GM18870 (cell line): ENCODE measurements around the gene SDC3.
"Not testable (repeated sequence)": the region's sequence is repeated elsewhere in the genome, so short reads cannot be mapped to it uniquely, and the experiment has no call there.

Source experiments
- ATAC-seq: cut with Tn5 transposase; IDR thresholded peaks from one replicate; pipeline ENCODE4 v1.9.1; 2021; ENCODE audit warnings: moderate library complexity; ENCODE audit not compliant: unreplicated experiment

Gene SDC3

DNA sequence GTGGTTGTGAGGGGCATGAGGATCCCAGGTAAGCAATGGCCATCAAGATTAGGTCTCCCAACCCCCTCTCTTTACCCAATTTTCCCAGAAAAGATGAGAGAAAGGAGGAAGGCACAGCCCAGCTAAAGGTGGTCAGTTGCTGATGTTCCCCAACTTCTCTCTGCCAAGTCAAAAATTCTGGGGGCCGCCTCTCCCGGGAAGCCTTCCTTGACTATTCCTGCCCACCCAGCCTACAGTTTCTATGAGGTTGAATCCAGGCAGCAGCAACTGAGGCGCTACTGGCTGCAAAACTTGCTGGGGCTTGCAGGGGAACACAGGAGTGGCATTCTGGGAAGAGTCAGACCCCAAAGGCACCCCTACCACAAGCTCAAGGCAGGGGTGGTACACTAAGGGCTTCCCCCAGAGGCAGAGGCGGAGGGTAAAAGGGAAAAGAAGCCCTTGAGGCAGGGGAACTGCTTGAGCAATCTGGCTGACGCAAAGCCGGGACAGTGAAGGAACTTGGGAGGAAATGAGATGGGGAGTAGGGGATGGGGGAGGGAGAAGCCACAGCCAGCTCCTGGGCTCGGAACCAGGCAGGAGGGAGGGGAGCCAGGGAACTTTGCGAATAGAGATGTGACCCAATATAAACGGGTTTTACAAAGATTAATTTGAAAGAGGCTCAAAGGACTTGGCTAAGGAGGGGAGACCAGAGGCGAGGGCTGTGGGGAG is 31.2 kb downstream of the SDC3 start:
- no peak for ATAC-seq

DNA sequence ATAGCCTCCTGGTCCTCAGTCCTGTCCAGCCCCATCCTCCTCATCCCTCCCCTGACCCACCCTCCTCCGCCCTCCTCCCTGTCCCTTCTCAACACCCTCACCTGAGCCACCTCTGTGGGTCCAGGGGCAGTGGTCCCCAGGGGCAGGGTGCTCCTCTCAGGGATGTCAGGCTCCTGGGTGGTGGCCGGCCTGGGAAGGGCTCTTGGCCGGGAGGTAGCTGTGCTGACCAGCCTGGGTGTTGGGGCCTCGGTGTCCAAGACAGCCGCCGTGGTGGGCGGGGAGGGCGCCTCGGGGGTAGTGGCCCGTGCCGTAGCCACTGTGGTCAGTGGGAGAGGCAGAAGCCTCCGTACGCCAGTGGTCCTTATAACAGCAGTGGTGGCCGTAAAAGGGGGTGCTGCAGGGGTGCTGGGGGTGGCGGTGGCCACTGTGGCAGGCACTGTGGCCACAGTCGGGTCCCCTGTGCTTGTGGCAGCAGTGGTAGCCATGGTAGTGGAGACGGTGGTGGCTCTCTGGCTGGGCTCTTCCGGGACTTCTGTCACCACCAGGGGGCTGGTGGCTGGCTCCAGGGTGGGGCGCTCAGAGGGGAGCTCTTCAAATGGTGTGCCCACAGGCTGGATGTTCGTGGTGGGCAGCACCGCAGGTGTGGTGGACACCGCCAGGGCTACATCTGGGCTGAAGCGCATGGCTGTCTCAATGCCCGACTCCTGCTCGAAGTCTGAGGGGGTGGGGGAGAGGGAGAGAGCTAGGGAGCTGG is 31.9 kb downstream of the SDC3 start:
- no peak for ATAC-seq

DNA sequence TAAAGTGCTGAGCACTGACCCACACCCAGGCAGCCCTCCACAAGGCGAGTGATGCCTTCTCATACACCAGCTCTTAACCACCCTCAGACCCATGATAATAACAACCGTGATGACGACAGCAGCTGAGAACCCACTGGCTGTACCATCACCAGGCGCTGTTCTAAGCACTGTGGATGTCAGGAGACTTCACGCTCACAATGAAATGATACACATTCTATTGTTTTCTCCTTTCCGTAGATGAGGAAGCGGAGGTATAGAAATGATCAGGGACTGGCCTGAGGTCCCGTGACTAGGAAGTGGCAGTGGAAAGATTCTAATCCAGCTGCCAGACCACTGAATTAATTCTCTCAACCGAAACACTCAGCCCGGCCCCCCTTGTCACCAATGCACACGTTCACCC is 32.6 kb downstream of the SDC3 start:
- ATAC-seq: no peak

DNA sequence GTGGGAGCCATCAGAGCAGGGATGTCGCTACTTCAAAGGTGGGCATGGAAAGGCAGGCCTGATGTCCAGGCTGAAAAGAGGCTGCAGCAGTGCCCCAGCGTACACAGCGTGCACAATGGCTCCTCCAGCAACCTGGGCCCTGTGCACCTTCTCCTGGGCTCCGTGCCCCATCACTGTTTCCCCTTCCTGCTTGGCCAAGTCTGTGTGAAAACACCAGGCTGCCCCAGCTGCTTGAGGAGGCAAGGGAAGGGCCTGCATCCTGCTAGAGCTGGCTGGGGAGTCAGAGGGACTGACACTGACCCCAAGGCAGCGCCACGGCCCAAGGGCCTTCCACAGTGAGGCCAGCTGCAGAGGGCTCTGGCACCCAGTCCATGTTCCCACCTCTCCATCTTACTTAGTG is 33.4 kb downstream of the SDC3 start:
- ATAC-seq: no peak

DNA sequence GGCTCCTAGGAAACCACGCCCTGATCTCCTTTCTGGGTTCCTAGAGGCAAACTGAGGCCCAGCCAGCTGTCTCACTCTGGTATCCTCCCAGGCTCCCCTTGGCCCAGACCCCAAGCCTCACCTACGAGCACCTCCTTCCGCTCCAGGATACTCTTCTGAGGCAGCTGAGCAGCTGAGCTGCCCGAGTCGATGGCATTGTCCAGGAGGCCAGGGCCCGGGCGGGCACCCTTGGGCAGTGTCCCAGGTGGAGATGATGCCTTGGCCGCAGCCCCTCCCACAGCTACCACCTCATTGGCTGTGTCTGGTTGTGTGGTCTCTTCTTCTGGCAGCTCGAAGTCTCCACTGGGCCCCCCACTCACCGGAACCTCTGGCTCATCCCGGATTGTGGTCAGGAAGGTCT is 34.4 kb downstream of the SDC3 start:
- no peak for ATAC-seq

DNA sequence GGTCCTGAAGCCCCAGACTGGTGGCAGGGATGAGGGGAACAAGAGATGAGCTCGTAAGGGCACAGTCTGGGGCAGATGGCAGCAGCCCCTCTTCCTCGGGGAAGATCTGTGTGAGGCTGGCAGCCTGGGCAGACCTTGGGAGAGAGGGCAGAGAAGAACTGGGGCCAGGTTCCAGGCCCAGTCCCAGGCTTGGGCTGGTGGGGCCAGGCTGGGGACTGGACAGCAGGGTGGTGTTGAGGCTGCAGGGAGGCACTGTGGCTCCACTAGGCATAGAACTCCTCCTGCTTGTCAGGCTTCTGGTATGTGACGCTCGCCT is 35.7 kb downstream of the SDC3 start:
- ATAC-seq: no peak

- no peak for ATAC-seq
Observed at GRCh38 chr1:30872033-30872947, 36.3 kb downstream of the SDC3 start.

- no peak for ATAC-seq
Observed at GRCh38 chr1:30871276-30871871, 37.2 kb downstream of the SDC3 start.

DNA sequence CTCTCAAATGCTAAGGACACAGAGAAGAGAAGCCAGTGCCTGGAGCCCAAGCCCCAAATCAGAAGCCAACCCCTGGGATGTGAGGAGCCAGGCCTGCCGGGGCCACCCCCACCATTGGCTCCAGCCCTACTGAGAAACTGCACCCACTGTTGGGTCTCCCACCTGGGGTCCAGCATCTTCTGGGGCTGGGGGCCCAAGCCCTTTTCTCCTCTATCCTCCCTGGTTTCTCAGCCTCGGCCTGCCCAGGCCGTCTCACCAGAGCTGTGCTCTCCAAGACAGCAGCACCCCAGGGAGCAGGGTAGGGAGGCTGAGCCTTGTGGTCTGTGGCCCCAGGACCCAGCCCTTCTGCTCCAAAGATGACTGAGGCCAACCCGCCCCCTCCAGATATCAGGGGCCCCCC is 37.9 kb downstream of the SDC3 start:
- ATAC-seq: no peak

DNA sequence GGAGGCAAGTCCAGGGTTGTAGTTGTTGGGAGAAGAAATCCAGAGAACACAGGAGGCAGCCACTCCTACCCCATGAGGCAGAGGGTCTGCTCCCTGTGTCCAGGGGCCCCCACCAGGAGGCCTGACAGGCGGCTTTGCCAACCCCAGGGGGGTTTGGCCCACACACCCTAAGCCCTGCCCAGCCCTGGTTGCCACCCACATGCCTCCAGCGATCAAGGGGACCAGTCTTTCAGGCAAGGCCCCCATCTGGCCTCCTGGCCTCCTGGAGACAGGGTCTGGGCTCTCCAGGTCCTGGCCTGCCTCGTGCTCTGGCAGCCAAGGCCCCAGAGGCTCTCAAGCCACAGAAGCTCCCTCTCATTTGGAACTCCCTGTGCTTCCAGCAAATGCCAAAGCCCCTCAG is 38.5 kb downstream of the SDC3 start:
- no peak for ATAC-seq

DNA sequence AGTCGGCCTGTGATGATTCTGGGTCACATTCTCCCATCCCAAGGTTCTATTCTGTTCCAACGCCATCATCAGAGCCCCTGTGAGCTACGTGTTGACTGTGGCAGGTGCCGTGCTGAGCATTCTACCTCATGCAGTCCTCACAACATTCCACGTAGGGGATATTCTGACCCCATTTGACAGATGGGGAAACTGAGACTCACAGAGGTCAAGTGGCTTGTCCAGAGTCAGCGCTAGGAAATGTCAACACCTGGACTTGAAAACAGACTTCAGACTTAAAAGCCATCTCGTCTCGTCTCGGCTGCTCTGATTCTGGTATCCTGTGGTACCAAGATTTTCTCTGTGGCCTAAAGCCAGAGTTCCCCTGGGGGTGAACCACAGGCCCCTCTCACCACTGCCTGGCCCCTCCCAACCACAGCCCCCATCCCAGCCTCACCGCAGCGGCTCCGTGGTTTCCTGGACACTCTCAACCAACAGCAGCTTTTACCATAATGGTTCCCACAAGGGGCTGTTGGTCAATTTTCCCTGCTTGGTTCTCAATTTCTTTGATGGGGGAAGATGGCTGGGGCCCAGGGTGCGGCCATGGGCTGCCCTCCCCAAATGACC is 39.6 kb downstream of the SDC3 start:
- ATAC-seq: no peak

DNA sequence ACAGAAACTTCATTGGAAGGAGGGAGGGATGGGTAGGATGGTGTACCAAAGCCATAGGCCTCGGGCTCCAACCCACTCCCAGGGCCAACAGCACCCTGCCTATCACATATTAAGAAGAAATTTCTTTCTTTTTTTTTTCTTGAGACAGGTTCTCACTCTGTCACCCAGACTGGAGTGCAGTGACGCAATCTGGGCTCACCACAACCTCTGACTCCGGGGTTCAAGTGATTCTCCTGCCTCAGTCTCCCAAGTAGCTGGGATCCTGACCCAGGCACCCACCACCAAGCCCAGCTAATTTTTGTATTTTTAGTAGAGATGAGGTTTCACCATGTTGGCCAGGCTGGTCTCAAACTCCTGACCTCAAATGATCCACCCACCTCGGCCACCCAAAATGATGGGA is 40.5 kb downstream of the SDC3 start:
- ATAC-seq: not testable (repeated sequence)

DNA sequence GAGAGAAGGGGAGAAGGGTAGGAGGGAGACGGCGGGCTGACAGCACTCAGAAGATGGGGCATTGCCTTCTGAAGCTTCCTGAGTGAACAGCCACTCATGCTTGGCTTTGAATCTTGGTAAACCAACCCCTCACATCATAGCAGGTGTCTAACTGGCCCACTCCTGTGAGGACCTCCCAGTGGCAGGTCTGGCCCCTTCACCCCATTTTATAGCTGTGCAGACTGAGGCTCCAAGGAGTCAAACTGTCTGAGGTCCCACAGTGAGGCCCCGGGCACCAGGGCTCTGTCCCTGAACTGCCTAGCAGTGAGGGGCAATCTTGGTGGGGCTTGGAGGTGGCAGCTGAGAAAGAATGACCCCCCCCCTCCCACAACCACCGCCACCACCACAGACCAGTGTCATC is 41.0 kb downstream of the SDC3 start:
- no peak for ATAC-seq

DNA sequence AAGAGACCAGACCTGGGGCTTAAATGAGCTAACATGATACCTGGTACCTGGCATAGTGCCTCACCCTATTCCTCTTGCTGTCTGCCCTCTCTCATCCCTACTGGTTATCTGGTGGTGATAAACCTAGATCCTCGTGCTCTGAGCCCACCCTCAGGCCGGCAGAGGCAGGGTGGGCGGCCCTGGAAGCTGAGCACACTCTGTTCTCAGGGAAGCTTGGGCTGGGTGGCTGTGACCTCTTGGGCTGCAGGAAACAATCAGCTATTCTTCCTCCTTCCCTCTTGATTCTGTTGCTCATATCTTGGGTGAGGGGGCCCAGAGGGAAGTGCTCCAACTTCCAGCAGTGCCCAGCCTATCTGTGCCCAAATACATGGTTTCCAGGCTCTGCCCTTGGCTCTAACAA is 42.0 kb downstream of the SDC3 start:
- ATAC-seq: no peak

DNA sequence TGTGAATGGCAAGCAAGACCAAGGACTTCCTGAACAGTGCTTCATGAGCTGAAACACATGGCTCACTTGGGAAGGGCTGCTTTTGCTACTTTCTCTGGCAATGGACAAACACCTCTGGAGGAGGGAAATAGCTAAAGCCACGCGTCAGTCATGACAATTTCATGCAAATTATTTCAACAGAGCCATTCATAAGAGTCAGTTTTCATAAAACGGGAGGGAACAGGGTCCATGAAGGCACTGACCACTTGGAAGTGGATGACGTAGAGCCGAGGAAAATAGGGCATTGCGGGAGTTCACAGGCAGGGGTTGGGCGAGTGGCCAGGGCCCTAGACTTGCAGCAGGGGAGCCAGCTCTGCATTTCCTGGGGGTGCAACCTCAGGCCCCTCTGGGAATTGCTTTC is 43.9 kb downstream of the SDC3 start:
- no peak for ATAC-seq

DNA sequence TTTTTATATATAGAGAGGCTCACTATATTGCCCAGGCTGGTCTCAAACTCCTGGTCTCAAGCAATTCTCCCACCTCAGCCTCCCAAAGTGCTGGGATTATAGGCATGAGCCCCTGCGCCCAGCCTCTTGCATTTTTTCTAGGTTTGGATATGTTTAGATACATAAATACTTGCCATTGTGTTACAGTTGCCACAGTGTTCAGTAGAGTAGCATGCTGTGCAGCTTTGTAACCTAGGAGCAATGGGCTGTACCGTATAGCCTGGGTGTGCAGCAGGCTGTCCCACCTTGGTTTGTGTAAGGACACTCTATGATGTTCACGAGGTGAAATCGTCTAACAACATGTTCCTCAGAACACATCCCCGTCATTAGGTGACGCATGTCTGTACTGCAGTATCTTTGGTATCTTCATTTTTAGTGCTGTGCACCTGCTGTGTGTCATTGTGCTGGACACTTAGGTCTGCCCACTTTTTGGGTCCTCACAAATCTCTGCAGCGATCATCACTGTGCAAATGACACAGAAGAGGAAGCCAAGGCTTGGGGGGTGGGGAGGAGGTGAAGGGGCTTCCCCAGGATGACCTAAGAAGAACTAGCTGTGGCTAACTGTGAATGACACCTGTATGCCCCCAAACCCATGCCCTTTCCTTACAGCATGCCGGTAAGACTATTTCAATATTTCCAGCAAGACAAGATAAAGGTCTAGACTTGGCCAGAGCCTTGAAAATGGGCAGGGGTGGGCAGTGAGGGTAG is 44.5 kb downstream of the SDC3 start:
- ATAC-seq: no peak

DNA sequence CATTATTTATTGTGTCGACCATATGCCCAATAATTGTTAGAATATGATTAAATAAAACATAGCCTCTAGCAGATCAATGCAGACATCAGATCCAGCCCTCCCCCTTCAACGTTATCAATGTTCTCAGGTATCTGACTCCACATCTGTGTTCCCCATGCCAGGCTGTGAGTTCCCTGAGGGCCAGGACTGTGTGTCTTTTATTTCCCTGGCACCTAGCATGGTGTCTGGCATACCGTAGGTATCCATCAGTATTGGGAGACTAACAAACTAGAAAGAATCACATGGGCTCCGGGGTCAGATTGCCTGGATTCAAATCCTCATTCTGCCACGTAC is 48.3 kb downstream of the SDC3 start:
- no peak for ATAC-seq

DNA sequence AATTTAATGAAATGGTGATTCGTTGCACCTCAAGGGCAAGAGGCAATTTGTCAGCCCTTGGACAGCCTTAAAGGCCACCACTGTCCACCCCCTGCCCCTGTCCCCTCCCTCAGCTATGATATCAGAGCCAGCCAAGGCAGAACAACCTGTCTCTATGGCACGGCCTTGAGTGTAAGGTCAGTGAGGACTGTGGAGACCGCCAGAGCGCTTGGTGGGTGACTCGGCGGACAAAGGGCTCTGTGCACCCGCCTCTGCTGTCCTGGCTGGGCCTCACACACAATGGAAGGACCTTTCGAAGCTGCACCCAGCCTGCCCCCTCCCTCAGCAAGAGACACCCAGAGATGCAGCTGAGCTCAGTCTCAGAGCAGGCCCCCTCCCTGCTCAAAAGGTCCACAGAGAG is 50.6 kb downstream of the SDC3 start:
- no peak for ATAC-seq

DNA sequence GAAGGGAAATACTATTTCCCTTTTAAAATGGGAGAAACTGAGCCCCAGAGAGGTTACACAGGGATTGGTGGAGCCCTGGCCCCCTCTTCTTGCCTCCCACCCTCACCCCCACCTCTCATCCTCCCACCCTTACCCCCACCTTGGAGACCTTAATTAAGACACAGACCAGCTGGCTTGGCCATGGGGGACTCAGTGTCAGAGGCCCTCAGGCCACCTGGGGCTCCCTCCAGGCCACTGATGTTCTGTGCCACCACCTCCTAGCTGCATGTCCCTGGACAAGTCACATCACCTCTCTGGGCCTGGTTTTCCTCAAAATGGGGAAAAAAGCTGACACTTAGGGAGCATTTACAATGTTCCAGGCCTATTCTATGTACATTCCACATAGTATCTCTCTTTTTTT is 51.5 kb downstream of the SDC3 start:
- no peak for ATAC-seq

DNA sequence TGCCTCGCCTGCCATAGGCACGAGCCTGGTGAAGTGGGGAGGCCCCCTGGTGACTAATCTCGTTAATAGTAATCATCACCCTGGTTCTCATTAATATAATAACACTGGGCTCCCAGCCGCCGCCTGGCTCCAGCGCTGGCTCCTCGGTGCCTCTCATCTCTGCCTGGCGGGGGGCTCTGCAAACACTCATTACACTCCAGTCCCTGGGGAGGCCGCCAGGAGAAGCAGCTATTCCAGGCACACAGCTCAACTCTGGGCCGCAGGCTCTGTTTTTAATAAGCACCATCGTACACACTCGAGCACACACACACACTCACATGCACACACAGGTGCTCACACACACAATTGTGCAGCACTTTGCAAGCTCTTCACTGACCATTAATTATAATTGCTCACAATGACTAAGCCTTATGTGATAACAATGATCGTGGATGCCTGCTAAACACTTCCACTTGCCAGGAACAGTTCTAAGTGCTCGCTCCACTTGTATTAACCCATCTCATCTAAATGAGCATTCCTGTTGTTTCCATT is 52.2 kb downstream of the SDC3 start:
- ATAC-seq: no peak
